Right forelimb (tissue), 1 donor: ENCODE measurements around the gene ROBO1.

Experiments used
- DNase-seq: peaks from one replicate; pipeline ENCODE4 v3.0.0-alpha.2; 2018

Gene ROBO1

DNA sequence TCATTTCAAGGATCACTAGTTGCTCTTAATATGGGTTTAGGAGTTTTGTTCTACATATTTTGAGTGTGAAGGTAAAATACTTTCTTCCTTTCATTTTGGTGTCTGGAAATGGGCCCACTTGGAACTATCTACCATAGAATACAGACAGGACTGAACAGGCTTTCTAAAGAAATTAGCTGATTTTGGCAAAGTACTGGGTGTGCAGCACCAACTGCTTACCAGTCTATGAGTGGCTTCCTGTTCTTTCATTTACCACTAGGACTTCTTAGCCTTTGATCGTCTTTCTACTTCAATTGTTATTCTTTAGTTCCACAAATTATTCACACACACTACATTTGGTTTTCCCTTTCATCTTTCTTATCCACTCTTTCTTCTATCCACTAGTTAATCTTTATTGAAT, 1196.3 kb downstream of the ROBO1 start:
- no peak for DNase-seq

- DNase-seq: no peak
Measured at GRCh38 chr3:78570496-78570895, 1197.3 kb downstream of the ROBO1 start.

- DNase-seq: no peak
Measured at GRCh38 chr3:78569804-78570203, 1198.0 kb downstream of the ROBO1 start.

- DNase-seq: no peak
Measured at GRCh38 chr3:78565712-78566111, 1202.1 kb downstream of the ROBO1 start.

DNA sequence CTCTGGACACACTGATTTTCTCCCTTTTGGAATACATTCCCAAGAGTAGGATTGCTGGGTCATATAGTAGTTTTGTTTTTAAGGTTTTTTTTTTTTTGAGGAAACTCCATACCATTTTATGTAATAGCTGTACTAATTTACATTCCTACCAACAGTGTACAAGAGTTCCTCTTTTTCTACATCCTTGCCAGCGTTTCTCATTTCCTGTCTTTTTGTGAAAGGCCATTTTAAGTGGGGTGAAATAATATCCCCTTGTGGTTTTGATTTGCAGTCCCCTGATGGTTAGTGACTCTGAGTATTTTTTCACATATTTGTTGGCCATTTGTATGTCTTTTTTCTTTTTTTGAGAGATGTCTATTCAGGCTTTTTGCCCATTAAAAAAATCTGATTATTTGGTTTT, 1205.5 kb downstream of the ROBO1 start:
- DNase-seq: no peak
